ENCODE results near the gene TSPO2. TPM values are rescaled to one million over a fixed set of nuclear protein-coding genes. Genes with fewer than 3 reads are reported as not detected.

Gene TSPO2
- total and polyA plus RNA-seq, 2 of the 13 experiments (the other 11 are each of a cell fraction or from before 2014, with no cell fraction given): 0.55 TPM; not detected in 1

- TF ChIP-seq PBX3 (CRISPR knock-in tag; IDR thresholded peaks at IDR 0.05; ENCODE audit: borderline replicate concordance) (peak; percentile 23; the same call in 1 of the 2 replicates), PHF20 (CRISPR knock-in tag; IDR thresholded peaks at IDR 0.05) (peak; percentile 87), SNRNP70 (IDR thresholded peaks at IDR 0.05; ENCODE audit: low read depth, low read length) (no peak), MAFK (conservative IDR thresholded peaks at IDR 0.05 in 1 of 2, IDR thresholded peaks at IDR 0.05 in 1 of 2; ENCODE audit: low read length in 2 of 2) (peak in 1 of 2 experiments; percentile 5; a peak in 1 of 4 replicates), ZNF879 (CRISPR knock-in tag; IDR thresholded peaks at IDR 0.05) (0 out of 2 replicates have a peak, but pooled peaks have one; percentile 74), ZBTB40 (IDR thresholded peaks at IDR 0.05) (peak; percentile 40), ZBTB40 (CRISPR knock-in tag; IDR thresholded peaks at IDR 0.05) (0 out of 2 replicates have a peak, but pooled peaks have one; percentile 27), ZNF207 (IDR thresholded peaks at IDR 0.05; ENCODE audit: borderline replicate concordance) (no peak), MXI1 (IDR thresholded peaks at IDR 0.05; ENCODE audit: borderline replicate concordance, low read depth, low read length) (peak; percentile 67; the same call in 1 of the 3 replicates), GATAD1 (CRISPR knock-in tag; IDR thresholded peaks at IDR 0.05) (peak; percentile 79), MTERF4 (CRISPR knock-in tag; IDR thresholded peaks at IDR 0.05) (peak; percentile 61; the same call in 1 of the 2 replicates), USF2 (IDR thresholded peaks at IDR 0.05; ENCODE audit: low read depth, low read length) (no peak), USF2 (CRISPR knock-in tag; IDR thresholded peaks at IDR 0.05; ENCODE audit: borderline replicate concordance) (no peak; the same call in 1 of the 2 replicates), DPF2 (CRISPR knock-in tag; IDR thresholded peaks at IDR 0.05; ENCODE audit: borderline replicate concordance, low read depth) (no peak)
Measured at GRCh38 chr6:41071923-41072835, 29.9 kb downstream of the TSPO2 start, which contains the start of gene OARD1 (continued).

All from HepG2 (cell line).